Trophoblast cell (in vitro differentiated cells and primary cell): ENCODE data around the gene ZNF48.

Experiments
- DNase-seq, 2 donors: peaks; one replicate each; pipeline ENCODE4 v3.0.0-alpha.2; 2016
- H2AFZ ChIP-seq: 2 replicates; pipeline ENCODE4 v1.6.1; 2013; ENCODE audit warnings: low read length, moderate library complexity, mild to moderate bottlenecking; ENCODE audit not compliant: insufficient read depth, poor library complexity
- H2AK5ac ChIP-seq: 2 replicates; pipeline ENCODE4 v1.6.1; 2013; ENCODE audit warnings: mild to moderate bottlenecking, low read length
- H2BK120ac ChIP-seq: 2 replicates; pipeline ENCODE4 v1.6.1; 2013; ENCODE audit warnings: low read length, mild to moderate bottlenecking, moderate library complexity; ENCODE audit not compliant: insufficient read depth, poor library complexity
- H2BK12ac ChIP-seq: 2 replicates; pipeline ENCODE4 v1.6.1; 2013; ENCODE audit warnings: mild to moderate bottlenecking, low read length, moderate library complexity
- H2BK5ac ChIP-seq: 2 replicates; pipeline ENCODE4 v1.6.1; 2013; ENCODE audit warnings: low read length, low read depth, moderate library complexity, mild to moderate bottlenecking; ENCODE audit not compliant: poor library complexity
- H3K14ac ChIP-seq: 2 replicates; pipeline ENCODE4 v1.6.1; 2013; ENCODE audit warnings: mild to moderate bottlenecking, low read length
- H3K18ac ChIP-seq: 2 replicates; pipeline ENCODE4 v1.6.1; 2013; ENCODE audit warnings: mild to moderate bottlenecking, low read length
- H3K23ac ChIP-seq: 2 replicates; pipeline ENCODE4 v1.6.1; 2013; ENCODE audit warnings: low read length
- H3K27ac ChIP-seq: 2 replicates; pipeline ENCODE4 v1.5.1; 2013; ENCODE audit warnings: low read depth, mild to moderate bottlenecking, inconsistent platforms, low read length, moderate library complexity
- H3K27me3 ChIP-seq: 2 replicates; pipeline ENCODE4 v1.6.1; 2013; ENCODE audit warnings: inconsistent platforms, mild to moderate bottlenecking, low read length, moderate library complexity; ENCODE audit not compliant: insufficient read depth
- H3K36me3 ChIP-seq, 2 experiments: 1 replicate in 1 of 2; 2 replicates in 1 of 2; pipeline ENCODE4 v1.6.1; 2013; ENCODE audit warnings: low read length in 2 of 2, mild to moderate bottlenecking in 2 of 2, moderate library complexity in 1 of 2; ENCODE audit not compliant: insufficient read depth in 2 of 2, control insufficient read depth in 1 of 2
- H3K4ac ChIP-seq: 2 replicates; pipeline ENCODE4 v1.6.1; 2013; ENCODE audit warnings: low read depth, mild to moderate bottlenecking, low read length, moderate library complexity
- H3K4me1 ChIP-seq, 2 experiments: 1 replicate in 1 of 2; 2 replicates in 1 of 2; pipeline ENCODE4 v1.6.1; 2013; ENCODE audit warnings: low read length in 2 of 2, mild to moderate bottlenecking in 2 of 2, moderate library complexity in 1 of 2; ENCODE audit not compliant: insufficient read depth in 2 of 2, control insufficient read depth in 1 of 2
- H3K4me2 ChIP-seq: 2 replicates; pipeline ENCODE4 v1.6.1; 2013; ENCODE audit warnings: inconsistent platforms, mild to moderate bottlenecking, low read length, moderate library complexity
- H3K4me3 ChIP-seq: 2 replicates; pipeline ENCODE4 v1.5.1; 2013; ENCODE audit warnings: mild to moderate bottlenecking, low read depth, low read length, inconsistent platforms
- H3K79me1 ChIP-seq: one replicate; pipeline ENCODE4 v1.6.1; 2013; ENCODE audit warnings: low read length
- H3K79me2 ChIP-seq: 2 replicates; pipeline ENCODE4 v1.6.1; 2013; ENCODE audit warnings: low read length, mild to moderate bottlenecking; ENCODE audit not compliant: control insufficient read depth, insufficient read depth, poor library complexity
- H3K9ac ChIP-seq: 2 replicates; pipeline ENCODE4 v1.6.1; 2013; ENCODE audit warnings: mild to moderate bottlenecking, low read length
- H3K9me3 ChIP-seq: 2 replicates; pipeline ENCODE4 v1.6.1; 2013; ENCODE audit warnings: low read depth, mild to moderate bottlenecking, control low read depth, inconsistent platforms, low read length; ENCODE audit not compliant: insufficient read depth
- H4K12ac ChIP-seq: 2 replicates; pipeline ENCODE4 v1.6.1; 2013; ENCODE audit warnings: low read depth, mild to moderate bottlenecking, low read length, moderate library complexity
- H4K8ac ChIP-seq: 2 replicates; pipeline ENCODE4 v1.6.1; 2013; ENCODE audit warnings: low read depth, mild to moderate bottlenecking, low read length, moderate library complexity
- H4K91ac ChIP-seq: one replicate; pipeline ENCODE4 v1.6.1; 2013; ENCODE audit warnings: low read depth, mild to moderate bottlenecking, low read length, moderate library complexity
- WGBS: extraction: QIAGEN DNeasy Blood & Tissue Kit; methylation state at CpG from one replicate; pipeline ENCODE4 v1.1.7; 2013; ENCODE audit warnings: missing lambda C conversion rate; ENCODE audit not compliant: insufficient read length, insufficient coverage; ENCODE audit errors: extremely low coverage; 5-methylcytosine and 5-hydroxymethylcytosine counted together

ZNF48 gene

GRCh38 chr16:30397776-30398660 lies 2.8 kb downstream of the ZNF48 start:
- Histone ChIP-seq H3K23ac (no peak overlapping the region), H3K79me2 (peaks cover 19% of the 10 kb centered on the region), H3K27ac (no peak overlapping the region), H4K91ac (peak overlapping the region; percentile 1), H3K9ac (no peak overlapping the region), H3K18ac (peak overlapping the region; percentile 19), H2BK5ac (no peak overlapping the region), H3K4me2 (no peak overlapping the region), H3K27me3 (no peaks in the 10 kb centered on the region), H3K36me3 (peaks cover 19 to 20% of the 10 kb centered on the region in 2 experiments), H2AFZ (no peak overlapping the region), H4K8ac (no peak overlapping the region), H3K4ac (no peak overlapping the region), H2BK120ac (no peak overlapping the region), H4K12ac (peak overlapping the region; percentile 5), H2BK12ac (no peak overlapping the region), H2AK5ac (peak overlapping the region; percentile 4), H3K4me3 (peak overlapping the region; percentile 26), H3K9me3 (no peaks in the 10 kb centered on the region), H3K4me1 (peaks cover 14 to 18% of the 10 kb centered on the region in 2 experiments), H3K79me1 (peaks cover 32% of the 10 kb centered on the region), H3K14ac (no peak overlapping the region)
- WGBS = no CpG with 5 or more reads among the region's 42 CpGs
- DNase-seq = no peak

- Histone ChIP-seq H2BK12ac (peak overlapping the region; percentile 4), H2BK5ac (no peak overlapping the region), H3K36me3 (peaks cover 19 to 20% of the 10 kb centered on the region in 2 experiments), H2AK5ac (peak overlapping the region; percentile 4), H2AFZ (no peak overlapping the region), H4K8ac (no peak overlapping the region), H3K27ac (peak overlapping the region; percentile 100), H3K4me2 (no peak overlapping the region), H3K4me3 (peak overlapping the region; percentile 26), H3K9me3 (no peaks in the 10 kb centered on the region), H2BK120ac (no peak overlapping the region), H3K9ac (no peak overlapping the region), H3K4me1 (peaks cover 14 to 18% of the 10 kb centered on the region in 2 experiments), H3K79me1 (peaks cover 32% of the 10 kb centered on the region), H4K91ac (peak overlapping the region; percentile 71), H3K79me2 (peaks cover 19% of the 10 kb centered on the region), H3K23ac (no peak overlapping the region), H3K4ac (no peak overlapping the region), H3K27me3 (no peaks in the 10 kb centered on the region), H4K12ac (peak overlapping the region; percentile 5), H3K18ac (peak overlapping the region; percentile 19), H3K14ac (no peak overlapping the region)
- no peak for DNase-seq
- no CpG with 5 or more reads among the region's 23 CpGs for WGBS
Measured at GRCh38 chr16:30398661-30399434, 3.6 kb downstream of the ZNF48 start.

DNA sequence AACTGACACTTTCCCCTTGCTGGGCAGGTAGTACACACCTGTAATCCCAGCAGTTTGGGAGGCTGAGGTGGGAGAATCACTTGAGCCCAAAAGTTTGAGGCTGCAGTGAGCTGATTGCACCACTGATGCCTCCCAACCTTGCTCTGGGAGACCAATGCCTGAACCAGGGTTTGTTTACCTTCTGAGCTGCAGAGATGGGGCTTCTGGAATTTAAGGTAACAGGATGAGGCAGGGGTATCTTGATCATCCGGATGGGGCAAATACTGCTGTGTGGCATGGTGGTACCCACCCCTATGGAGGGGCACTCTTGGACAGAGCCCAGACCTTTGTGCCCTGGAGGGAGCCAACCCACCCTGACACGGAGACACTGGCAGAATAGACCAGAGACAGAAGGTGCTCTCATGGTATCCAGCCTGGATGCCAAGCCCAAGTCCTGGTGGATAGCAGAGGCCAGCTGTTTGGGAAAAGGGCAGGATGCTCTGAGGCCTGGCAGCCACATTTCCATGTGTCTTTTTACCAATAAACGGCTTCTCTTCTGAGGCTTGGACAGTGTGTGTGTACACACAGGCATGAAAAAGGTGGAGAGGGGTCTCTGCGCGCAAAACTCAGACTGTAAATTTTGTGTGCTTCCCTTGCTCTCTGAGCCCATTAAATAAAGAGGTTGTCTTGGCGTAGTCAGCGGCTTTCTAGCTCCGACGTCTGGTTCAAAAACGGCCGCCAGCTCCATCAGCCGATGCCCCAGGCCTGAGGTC lies 4.4 kb downstream of the ZNF48 start:
- no peak overlapping the region for H3K4me3 ChIP-seq
- peak overlapping the region; percentile 100 for H3K27ac ChIP-seq
- peak overlapping the region; percentile 8 for H4K8ac ChIP-seq
- H3K18ac ChIP-seq = peak overlapping the region; percentile 13
- H3K9me3 ChIP-seq = no peaks in the 10 kb centered on the region
- peak overlapping the region; percentile 34 for H3K14ac ChIP-seq
- peak overlapping the region; percentile 18 for H2AFZ ChIP-seq
- H3K9ac ChIP-seq = peak overlapping the region; percentile 22
- peaks cover 27% of the 10 kb centered on the region for H3K79me1 ChIP-seq
- peak overlapping the region; percentile 5 for H3K4ac ChIP-seq
- peak overlapping the region; percentile 5 for H2AK5ac ChIP-seq
- H2BK120ac ChIP-seq = peak overlapping the region; percentile 73
- H3K23ac ChIP-seq = no peak overlapping the region
- no CpG with 5 or more reads among the region's 12 CpGs for WGBS
- peak overlapping the region; percentile 16 for H2BK12ac ChIP-seq
- H3K4me1 ChIP-seq = peaks cover 14 to 18% of the 10 kb centered on the region in 2 experiments
- H3K36me3 ChIP-seq = peaks cover 19 to 20% of the 10 kb centered on the region in 2 experiments
- peak overlapping the region; percentile 73 for H3K4me2 ChIP-seq
- peak overlapping the region; percentile 71 for H4K91ac ChIP-seq
- H4K12ac ChIP-seq = peak overlapping the region; percentile 9
- no peaks in the 10 kb centered on the region for H3K27me3 ChIP-seq
- peak overlapping the region; percentile 24 for H2BK5ac ChIP-seq
- no peak for DNase-seq
- peaks cover 14% of the 10 kb centered on the region for H3K79me2 ChIP-seq
